HL-60/S4 treated with phorbol 12-myristate 13-acetate at 8.2 ng/mL for 4 days and 3 days (cell line): ENCODE measurements around the gene ATF4.

Source experiments
- in situ Hi-C: fragments of 300-500 bp; cut with MboI; formaldehyde crosslinking; loops from 2 replicates; pipeline ENCODE4 v1.15.0; 2022; ENCODE audit warnings: low sequenced_read_pairs

ATF4 gene

DNA sequence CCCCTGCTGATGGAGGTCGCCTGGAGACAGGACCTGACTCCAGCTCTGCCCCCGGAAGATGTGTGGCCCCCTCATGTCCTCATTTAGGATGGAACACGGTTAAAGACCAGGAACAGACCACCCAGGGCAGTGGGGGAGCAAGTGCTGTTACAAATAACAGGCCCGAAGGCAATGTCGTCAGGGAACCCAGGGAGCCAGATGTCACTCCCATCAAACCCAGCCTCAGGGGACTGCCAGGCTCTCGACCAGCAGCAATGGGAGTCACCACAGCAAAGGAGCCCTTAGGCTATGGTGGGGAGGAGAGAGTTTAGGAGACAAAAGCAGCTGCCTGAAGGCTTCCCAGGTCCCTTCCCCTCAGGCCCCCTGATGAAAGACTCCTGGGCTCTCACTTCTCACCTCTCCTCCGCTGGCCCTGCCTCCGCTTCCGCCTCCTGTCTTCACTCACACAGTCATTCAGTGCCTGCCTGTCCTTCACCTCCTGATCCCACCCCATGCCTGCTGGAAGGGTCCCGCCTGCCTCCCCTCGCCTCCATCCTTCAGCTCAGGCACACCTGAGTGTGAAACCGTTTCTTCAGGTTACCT is 7.8 kb downstream of the ATF4 start:
- in situ Hi-C loops, result no loop called here

- in situ Hi-C loops, result no loop called here
These were observed 8.5 kb downstream of the ATF4 start for GRCh38 chr22:39528681-39529486.

DNA sequence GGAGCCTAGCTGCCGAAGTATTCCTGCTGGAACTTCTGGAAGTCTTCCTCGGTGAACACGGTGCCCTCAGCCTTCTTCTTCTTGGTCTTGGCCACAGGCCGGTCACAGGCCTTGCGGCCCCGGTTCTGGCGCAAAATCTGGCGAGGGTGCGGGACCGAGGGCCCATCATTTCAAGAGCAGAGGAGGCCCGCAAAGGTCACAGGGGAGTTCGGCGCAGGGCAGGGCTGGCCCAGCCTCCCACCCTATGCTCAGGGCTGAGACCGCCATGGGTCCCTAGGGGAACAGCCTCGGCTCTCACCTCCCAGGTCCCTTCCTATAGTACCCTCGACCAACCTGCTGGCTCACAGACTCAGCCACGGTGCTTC is 9.1 kb downstream of the ATF4 start:
- in situ Hi-C loops, result no loop called here

DNA sequence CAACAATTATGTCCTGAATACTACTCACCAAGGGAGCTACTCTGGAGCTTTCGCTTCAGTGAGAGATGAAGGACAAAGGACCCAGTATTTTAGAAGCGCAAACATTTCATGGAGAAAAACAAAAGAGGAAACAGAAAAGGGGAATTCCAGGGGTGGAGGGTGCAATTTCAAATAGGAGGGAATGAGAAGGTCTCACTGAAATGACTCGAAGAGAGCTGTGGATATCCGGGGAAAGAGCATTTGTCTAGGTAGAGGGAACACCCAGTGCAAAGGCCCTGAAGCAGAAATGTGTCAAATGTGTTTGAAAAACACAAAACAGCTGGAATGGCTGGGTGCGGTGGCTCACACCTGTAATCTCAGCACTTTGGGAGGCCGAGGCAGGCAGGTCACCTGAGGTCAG is 9.8 kb downstream of the ATF4 start:
- in situ Hi-C loops, result no loop called here

GRCh38 chr22:39530692-39531331 is 10.4 kb downstream of the ATF4 start:
- in situ Hi-C loops, result no loop called here

GRCh38 chr22:39532215-39533073 is 12.1 kb downstream of the ATF4 start, which contains the start of gene RPS19BP1:
TSS of gene RPS19BP1 (minus strand) at chr22:39532748. CDS start at chr22:39532738, 10 bp downstream.
- in situ Hi-C loops, result no loop called here

- in situ Hi-C loops, result no loop called here
These were observed 13.7 kb downstream of the ATF4 start for GRCh38 chr22:39534092-39534506.

DNA sequence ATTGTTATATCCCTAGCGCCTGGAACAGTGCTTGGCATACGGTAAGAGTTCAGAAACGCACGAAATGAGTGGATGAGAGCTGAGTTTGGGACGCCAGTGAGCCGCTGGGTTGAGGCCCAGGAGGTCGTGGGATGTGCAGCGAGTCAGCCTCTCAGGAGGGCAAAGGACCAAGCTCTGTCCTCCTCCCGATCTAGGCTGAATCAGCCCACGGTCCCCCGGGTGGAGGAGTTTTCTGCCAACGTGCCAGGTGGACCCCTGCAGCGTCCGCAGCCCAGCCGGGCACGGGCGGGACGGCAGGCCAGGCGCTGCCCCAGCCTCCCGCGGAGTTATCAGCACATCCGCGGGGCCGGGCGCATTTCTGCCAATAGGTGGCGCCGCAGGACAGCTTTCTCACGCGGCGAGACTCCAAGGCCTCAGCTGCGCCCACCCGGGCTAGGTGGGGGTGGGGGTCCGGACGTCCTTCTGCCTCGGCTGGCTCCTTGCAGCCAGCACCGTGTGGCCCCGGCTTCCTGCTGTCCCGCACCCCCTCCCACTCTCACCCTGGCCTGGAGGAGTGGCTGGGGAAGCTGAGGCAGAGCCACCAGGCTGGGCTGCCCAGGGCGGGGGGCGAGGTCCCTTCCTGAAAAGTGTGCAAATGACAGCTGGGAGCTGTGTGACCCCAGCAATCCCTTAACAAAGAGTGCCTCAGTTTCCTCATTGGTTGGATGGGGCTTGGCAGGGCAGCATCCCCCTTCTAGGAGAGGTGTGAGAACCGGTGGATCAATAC is 14.4 kb downstream of the ATF4 start:
- in situ Hi-C loops, result no loop called here

GRCh38 chr22:39535357-39535725 is 15.0 kb downstream of the ATF4 start:
- in situ Hi-C loops, result no loop called here

DNA sequence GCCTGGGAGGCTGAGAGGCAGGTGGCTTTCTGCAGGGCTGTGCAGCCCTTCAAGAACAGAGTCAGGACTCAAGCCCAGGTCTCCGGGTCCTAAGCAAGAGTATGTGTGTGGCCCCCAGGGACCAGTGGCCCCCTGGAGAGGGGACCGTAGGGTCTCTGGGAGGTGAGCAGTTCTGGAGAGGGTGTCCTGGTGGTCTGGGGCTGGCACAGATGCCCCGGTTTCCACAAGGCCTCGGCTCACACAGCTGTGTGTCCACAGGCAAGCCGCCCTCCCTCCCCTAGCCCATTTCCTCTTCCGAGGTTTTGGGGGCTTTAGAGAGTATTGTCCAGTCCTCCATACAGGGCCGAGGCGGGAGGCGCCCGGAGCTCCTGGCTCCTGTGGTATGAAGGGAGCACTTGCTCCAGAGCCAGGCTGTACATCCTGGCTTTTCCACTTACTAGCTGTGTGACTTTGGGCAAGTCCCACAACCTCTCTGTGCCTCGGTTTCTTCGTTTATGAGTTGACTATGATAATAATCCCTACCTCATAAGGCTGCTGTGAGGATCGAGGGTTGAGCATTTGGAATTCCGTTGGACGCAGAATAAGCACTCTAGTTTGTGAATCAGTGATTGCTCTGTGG is 15.6 kb downstream of the ATF4 start:
- in situ Hi-C loops, result no loop called here

GRCh38 chr22:39536711-39537110 is 16.3 kb downstream of the ATF4 start:
- in situ Hi-C loops, result no loop called here

DNA sequence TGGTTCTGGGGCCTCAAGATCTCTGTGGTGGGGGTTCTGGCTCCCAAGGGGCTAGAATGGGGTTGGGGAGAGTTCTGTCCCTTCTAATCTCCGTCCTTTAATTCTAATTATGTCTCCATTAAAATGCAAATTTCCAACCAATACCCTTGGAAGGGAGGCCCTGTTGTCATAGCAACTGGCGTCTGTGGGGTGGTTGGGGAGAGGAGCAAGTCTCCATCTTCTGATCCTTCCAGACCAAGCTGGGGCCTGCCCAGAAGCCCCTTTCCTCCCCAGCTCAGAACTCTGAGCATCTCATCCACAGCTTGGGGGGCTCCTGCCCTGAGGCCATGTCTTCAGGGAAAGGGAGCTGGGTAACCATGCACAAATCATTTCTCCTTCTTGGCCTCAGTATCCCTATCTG is 17.6 kb downstream of the ATF4 start:
- in situ Hi-C loops, result no loop called here

DNA sequence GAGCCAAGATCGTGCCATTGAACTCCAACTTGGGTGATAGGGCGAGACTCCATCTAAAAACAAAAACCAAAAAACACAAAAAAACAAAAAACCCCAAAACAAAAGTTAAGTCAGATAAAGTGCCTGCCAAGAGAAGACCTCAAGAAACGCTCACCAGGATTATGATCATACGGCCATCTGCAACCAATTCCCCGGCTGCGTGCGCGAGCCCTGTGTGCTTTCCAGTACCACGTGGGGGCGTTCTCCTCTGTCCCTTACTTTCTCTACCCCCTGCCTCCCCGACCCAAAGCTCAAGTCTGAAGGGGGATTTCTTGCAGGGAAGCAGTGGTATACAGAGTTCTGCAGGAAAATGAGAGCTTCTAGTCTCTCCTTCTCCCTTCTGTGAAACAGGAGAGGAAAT is 22.7 kb downstream of the ATF4 start:
- in situ Hi-C loops, result loop anchor here (5.0 kb wide), 1 partner anchor 489 kb away; no protein-coding TSS in a partner anchor

DNA sequence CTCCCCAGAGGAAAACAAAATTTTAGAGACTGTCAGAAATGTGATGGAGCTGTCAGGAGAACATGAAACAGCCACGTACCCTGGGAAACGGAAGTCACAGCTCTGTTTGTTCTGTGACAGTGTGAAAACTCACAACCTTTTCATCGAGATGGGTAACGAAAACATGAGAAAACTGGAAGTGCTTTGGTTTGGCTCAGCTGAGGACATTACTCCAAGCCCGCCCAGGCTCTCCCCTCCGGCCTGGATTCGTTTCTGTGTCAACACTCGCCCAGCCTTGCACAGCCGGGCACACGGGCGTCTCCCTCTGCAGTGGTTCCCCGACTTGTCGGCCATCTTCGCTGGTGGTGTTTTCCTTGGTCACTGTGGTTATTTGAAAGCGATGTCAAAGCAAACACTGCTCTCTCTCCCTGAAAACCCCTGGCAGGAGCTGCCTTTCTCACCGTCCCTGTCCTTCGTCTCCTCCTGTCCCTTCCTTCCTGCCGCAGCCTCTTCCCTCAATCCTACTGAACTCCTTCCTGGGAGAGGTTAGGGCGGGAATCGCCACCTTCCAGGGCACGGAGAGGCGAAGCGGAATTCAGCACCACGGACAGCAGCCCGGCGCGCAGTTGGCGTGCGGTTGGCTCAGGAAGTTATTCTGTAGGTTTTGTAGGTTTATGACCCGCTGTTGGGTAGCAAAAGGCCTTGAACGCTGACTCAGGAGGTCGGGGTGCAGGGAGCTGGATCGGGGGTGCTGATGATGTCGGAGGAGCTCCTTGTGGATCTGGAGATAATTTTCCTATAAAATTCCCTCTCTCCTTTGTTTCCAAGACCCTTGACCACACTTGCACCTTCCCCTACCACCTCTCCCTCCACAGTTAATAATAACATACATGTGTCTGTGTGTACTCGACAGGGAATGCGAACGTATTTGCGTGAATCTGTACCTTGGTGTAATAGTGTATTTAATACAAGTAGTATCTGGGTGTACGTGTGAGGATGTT is 25.3 kb downstream of the ATF4 start:
- in situ Hi-C loops, result no loop called here

DNA sequence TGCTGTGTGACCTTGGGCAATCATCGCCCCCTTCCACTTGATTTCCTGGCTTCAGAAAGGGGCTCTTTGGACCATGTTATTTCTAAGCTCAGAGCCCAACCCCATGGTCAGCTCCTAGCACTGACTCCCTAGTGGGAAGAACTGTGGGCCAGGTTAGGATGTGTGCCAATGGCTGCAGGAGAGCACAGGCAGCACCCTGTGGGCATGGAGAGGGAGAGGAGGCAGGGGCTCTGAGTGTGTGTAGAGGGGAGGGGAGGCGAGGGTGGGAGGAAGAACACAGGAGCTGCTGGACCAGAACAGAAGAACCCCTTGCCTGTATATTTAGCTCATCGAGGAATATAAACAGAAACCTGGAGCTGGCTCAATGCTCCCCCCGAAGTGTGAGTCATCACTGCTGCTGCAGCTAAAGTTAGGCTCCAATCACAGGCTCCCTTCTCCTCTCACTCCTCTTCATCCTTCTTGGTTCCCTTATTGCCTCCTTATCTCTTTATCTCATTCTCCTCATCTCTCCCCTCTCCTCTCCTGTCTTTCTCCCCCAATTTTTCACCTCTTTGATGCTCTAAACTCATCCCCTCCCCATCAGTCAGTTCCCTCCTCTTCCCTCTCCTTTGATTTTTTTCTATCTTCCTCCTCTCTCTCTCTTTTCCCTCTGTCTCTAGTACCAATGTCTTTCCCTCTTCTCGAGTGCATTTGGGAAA is 26.7 kb downstream of the ATF4 start:
- in situ Hi-C loops, result no loop called here

DNA sequence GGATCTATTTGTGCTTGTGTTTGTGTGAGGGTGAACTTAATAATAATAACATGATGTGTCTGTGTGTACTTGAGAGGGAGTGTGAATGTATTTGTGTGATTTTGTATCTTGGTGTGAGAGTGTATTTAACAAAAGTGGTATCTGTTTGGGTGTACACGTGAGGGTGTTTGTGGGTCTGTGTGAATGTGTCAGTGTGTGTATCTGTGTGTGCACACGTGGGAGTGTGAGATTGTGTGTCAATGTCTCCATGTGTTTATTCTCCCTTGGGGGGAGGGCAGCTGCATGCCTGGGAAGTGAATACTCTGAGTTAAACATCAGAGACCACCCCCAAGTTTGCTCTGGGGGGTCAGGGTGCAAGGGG is 27.2 kb downstream of the ATF4 start:
- in situ Hi-C loops, result no loop called here

DNA sequence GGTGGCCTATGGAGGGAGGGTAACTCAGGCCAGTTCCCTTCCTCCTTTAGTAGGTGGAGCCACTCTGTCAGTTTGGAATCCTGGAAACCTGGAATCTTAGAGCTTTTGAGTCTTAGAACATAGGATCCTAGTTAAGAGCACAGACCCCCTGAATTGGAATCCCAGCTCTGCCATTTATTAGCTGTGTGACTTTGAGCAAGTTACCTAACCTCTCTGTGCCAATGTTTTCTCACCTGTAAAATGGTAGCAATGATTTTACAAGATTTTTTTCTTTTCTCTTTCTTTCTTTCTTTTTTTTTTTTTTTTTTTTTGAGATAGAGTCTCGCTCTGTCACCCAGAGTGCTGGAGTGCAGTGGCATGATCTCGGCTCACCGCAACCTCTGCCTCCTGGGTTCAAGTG is 33.1 kb downstream of the ATF4 start:
- in situ Hi-C loops, result no loop called here

- in situ Hi-C loops, result no loop called here
These were observed 33.8 kb downstream of the ATF4 start for GRCh38 chr22:39554151-39554550.
